ENCODE measurements around the gene MTHFD2L.

MTHFD2L gene

DNA sequence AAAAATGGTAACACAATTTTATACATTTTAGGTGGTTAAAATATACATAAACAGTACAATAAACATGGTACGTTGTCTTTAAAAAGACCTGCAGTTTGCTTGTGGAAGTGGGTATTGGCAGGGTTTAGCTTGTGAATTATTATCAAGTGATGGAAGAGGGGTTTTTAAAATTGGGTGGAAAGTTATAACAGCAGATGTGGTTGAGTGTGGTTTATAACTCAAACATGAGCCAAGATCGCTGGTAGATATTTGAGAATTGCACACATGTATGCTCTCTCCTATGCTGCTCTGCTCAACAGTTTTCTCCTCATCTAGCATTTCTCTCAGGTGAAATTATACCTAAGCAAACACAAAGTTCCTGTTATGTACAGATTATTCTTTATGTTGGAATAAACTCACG, 164.4 kb downstream of the MTHFD2L start:
- H3K9me3 ChIP-seq: no peaks in the 10 kb centered on the region
- TF ChIP-seq, protein P1, sequence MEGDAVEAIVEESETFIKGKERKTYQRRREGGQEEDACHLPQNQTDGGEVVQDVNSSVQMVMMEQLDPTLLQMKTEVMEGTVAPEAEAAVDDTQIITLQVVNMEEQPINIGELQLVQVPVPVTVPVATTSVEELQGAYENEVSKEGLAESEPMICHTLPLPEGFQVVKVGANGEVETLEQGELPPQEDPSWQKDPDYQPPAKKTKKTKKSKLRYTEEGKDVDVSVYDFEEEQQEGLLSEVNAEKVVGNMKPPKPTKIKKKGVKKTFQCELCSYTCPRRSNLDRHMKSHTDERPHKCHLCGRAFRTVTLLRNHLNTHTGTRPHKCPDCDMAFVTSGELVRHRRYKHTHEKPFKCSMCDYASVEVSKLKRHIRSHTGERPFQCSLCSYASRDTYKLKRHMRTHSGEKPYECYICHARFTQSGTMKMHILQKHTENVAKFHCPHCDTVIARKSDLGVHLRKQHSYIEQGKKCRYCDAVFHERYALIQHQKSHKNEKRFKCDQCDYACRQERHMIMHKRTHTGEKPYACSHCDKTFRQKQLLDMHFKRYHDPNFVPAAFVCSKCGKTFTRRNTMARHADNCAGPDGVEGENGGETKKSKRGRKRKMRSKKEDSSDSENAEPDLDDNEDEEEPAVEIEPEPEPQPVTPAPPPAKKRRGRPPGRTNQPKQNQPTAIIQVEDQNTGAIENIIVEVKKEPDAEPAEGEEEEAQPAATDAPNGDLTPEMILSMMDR (IDR thresholded peaks at IDR 0.05): no peak
- no peak overlapping the region for H3K27ac ChIP-seq
- H3K4me3 ChIP-seq (ENCODE audit: low read depth in 1 of 2, low read length in 1 of 2): no peak overlapping the region
- H3K27me3 ChIP-seq: no peaks in the 10 kb centered on the region
- no peaks in the 10 kb centered on the region for H3K36me3 ChIP-seq
- H3K4me1 ChIP-seq (ENCODE audit: control insufficient read depth in 1 of 2, insufficient read depth in 1 of 2, low read depth in 1 of 2, low read length in 1 of 2): peaks cover 0 to 4% of the 10 kb centered on the region in 2 experiments

DNA sequence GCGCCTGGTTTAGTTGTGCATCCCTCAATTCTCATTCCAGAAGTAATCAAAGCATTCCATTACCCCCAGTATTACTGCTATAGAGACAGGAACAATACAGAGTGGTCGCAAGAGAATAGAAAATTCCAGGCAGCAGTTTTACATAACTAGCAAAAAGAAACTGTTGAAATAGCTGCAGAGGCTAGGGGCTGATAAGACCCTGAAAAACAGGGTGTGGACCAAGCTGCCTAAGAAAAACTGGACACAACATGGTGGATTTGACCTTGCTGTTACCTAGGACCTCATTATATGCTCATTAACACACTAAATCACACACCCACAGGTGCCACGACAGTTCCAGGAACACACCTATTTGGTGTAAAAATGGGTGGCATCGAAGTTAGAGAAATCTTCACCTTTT, 165.7 kb downstream of the MTHFD2L start:
- Histone ChIP-seq H3K4me1 (ENCODE audit: control insufficient read depth in 1 of 2, insufficient read depth in 1 of 2, low read depth in 1 of 2, low read length in 1 of 2) (peaks cover 0 to 4% of the 10 kb centered on the region in 2 experiments), H3K36me3 (no peaks in the 10 kb centered on the region), H3K9me3 (no peaks in the 10 kb centered on the region), H3K27ac (no peak overlapping the region), H3K4me3 (ENCODE audit: low read depth in 1 of 2, low read length in 1 of 2) (no peak overlapping the region), H3K27me3 (no peaks in the 10 kb centered on the region)
- TF ChIP-seq, protein P1 (IDR thresholded peaks at IDR 0.05): no peak

- peaks cover 0 to 4% of the 10 kb centered on the region in 2 experiments for H3K4me1 ChIP-seq (ENCODE audit: control insufficient read depth in 1 of 2, insufficient read depth in 1 of 2, low read depth in 1 of 2, low read length in 1 of 2)
These were observed 166.3 kb downstream of the MTHFD2L start for GRCh38 chr4:74324262-74324661.

DNA sequence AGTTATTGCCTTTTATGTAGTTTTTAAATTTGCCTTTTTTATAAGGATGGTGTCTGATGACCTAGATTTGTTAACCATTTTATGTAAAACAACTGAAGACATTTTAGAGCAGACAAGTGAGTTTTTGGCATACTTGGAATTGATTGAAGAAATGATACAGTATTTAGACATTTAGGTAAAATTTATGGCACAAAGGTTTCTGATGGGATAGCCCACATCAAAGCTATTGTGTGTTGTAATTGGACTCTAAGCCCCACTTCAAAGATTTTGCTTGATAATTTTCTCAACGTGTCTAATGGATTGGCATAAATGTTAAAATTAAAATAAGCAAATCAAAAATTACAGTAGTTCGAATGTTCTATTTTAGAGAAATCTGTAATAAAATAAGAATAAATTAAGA, 168.0 kb downstream of the MTHFD2L start:
- TF ChIP-seq, protein P1 (IDR thresholded peaks at IDR 0.05): no peak
- no peaks in the 10 kb centered on the region for H3K36me3 ChIP-seq
- H3K4me1 ChIP-seq (ENCODE audit: control insufficient read depth in 1 of 2, insufficient read depth in 1 of 2, low read depth in 1 of 2, low read length in 1 of 2): peaks cover 0 to 9% of the 10 kb centered on the region in 2 experiments
- H3K9me3 ChIP-seq: no peaks in the 10 kb centered on the region
- no peaks in the 10 kb centered on the region for H3K27me3 ChIP-seq
- no peak overlapping the region for H3K4me3 ChIP-seq (ENCODE audit: low read depth in 1 of 2, low read length in 1 of 2)
- H3K27ac ChIP-seq: no peak overlapping the region

More at GRCh38 chr4:74324262-74324661, 166.3 kb downstream of the MTHFD2L start:
- H3K9me3 ChIP-seq: no peaks in the 10 kb centered on the region
- TF ChIP-seq, protein P1 (IDR thresholded peaks at IDR 0.05): no peak
- no peak overlapping the region for H3K4me3 ChIP-seq (ENCODE audit: low read depth in 1 of 2, low read length in 1 of 2)
- no peak overlapping the region for H3K27ac ChIP-seq
- H3K36me3 ChIP-seq: no peaks in the 10 kb centered on the region
- H3K27me3 ChIP-seq: no peaks in the 10 kb centered on the region

DNA sequence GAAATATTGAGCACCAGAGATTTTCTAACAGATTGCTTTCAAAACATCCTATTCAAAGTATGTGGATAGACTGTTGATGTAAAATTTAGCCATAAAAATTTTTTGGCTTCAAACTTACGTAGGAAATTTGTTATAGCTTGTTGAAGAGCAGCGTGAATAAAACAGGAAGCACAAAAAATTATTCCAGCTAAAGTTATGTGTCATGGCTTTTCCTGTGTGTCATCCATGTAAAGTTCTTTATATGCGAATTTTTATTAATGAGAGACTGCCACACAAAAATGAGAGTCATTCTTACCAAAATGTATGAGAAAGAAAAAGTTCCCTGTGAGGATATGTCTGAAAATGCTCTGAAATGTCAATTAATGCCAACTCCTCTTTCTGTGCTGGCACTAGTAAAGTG, 169.8 kb downstream of the MTHFD2L start:
- TF ChIP-seq, protein P1 (IDR thresholded peaks at IDR 0.05): no peak
- Histone ChIP-seq H3K27me3 (no peaks in the 10 kb centered on the region), H3K9me3 (no peaks in the 10 kb centered on the region), H3K27ac (no peak overlapping the region), H3K4me3 (ENCODE audit: low read depth in 1 of 2, low read length in 1 of 2) (no peak overlapping the region), H3K4me1 (ENCODE audit: control insufficient read depth in 1 of 2, insufficient read depth in 1 of 2, low read depth in 1 of 2, low read length in 1 of 2) (peaks cover 0 to 9% of the 10 kb centered on the region in 2 experiments), H3K36me3 (no peaks in the 10 kb centered on the region)

- Histone ChIP-seq H3K27me3 (no peaks in the 10 kb centered on the region), H3K27ac (no peak overlapping the region), H3K36me3 (no peaks in the 10 kb centered on the region), H3K4me1 (ENCODE audit: control insufficient read depth in 1 of 2, insufficient read depth in 1 of 2, low read depth in 1 of 2, low read length in 1 of 2) (peaks cover 0 to 9% of the 10 kb centered on the region in 2 experiments), H3K4me3 (ENCODE audit: low read depth in 1 of 2, low read length in 1 of 2) (no peak overlapping the region), H3K9me3 (no peaks in the 10 kb centered on the region)
- TF ChIP-seq, protein P1 (IDR thresholded peaks at IDR 0.05): no peak
These were observed 170.6 kb downstream of the MTHFD2L start for GRCh38 chr4:74328501-74328900.
